ENCODE results near the gene SMIM17. TPM values are rescaled to one million over a fixed set of nuclear protein-coding genes. Genes with fewer than 3 reads are reported as not detected.

Gene SMIM17
- polyA plus RNA-seq, 3 donors: not detected

- peak overlapping the region in 1 of 7 donors; percentile 63 for H3K27ac Mint-ChIP-seq
- no peak overlapping the region for H3K9ac ChIP-seq (ENCODE audit: insufficient read depth, low read length, poor library complexity, severe bottlenecking)
- H3K4me2 ChIP-seq (replicated peaks; ENCODE audit: extremely low read depth, low read length, poor library complexity, severe bottlenecking): no peak overlapping the region
- H3K27me3 Mint-ChIP-seq (ENCODE audit: low read depth in 3 of 3): peaks cover under 1 to 3% (median 2%) of the 10 kb centered on the region in 3 donors
- no peak for TF ChIP-seq CTCF (IDR thresholded peaks at IDR 0.05)
- peaks cover 70 to 77% of the 10 kb centered on the region in 2 donors for H3K9me3 ChIP-seq (replicated peaks in 1 of 2; ENCODE audit: control insufficient read depth in 1 of 2, insufficient read depth in 1 of 2, low read length in 2 of 2)
- H3K27ac ChIP-seq (ENCODE audit: low read depth in 1 of 2, low read length in 2 of 2): no peak overlapping the region
- no peak overlapping the region for H3K4me3 ChIP-seq (replicated peaks in 1 of 3; ENCODE audit: low read depth in 2 of 3, low read length in 3 of 3)
- H3K9me3 Mint-ChIP-seq: peaks cover 31 to 74% (median 60%) of the 10 kb centered on the region in 7 donors
- H3K4me1 Mint-ChIP-seq: no peaks in the 10 kb centered on the region
- no peaks in the 10 kb centered on the region for H4K20me1 ChIP-seq (ENCODE audit: insufficient read depth, low read length)
- intact Hi-C loops (cut with micrococcal nuclease): no loop called here
- no peak overlapping the region for H2AFZ ChIP-seq (ENCODE audit: insufficient read depth, low read depth, low read length, poor library complexity, severe bottlenecking)
- no peak overlapping the region for H3K4me3 Mint-ChIP-seq
- peaks cover 0 to 4% of the 10 kb centered on the region in 2 donors for H3K27me3 ChIP-seq (ENCODE audit: control insufficient read depth in 2 of 2, insufficient read depth in 2 of 2, low read length in 2 of 2)
- no peak for DNase-seq
- 15% methylated on average over 20 of the region's 21 CpGs for WGBS (ENCODE audit: insufficient coverage)
- no peaks in the 10 kb centered on the region for H3K36me3 Mint-ChIP-seq
- H3K36me3 ChIP-seq (replicated peaks in 1 of 2; ENCODE audit: control insufficient read depth in 1 of 2, insufficient read depth in 2 of 2, low read length in 2 of 2): no peaks in the 10 kb centered on the region
- no peaks in the 10 kb centered on the region for H3K4me1 ChIP-seq (ENCODE audit: control insufficient read depth in 1 of 2, insufficient read depth in 2 of 2, low read length in 2 of 2)
- no peaks in the 10 kb centered on the region for H3K79me2 ChIP-seq (ENCODE audit: insufficient read depth, low read length)
Measured at GRCh38 chr19:56637976-56638555, 4.9 kb upstream of the SMIM17 start.

- no peaks in the 10 kb centered on the region for H4K20me1 ChIP-seq (ENCODE audit: insufficient read depth, low read length)
- Mint-ChIP-seq H3K9me3 (peaks cover 34 to 74% (median 63%) of the 10 kb centered on the region in 7 donors), H3K4me3 (no peak overlapping the region), H3K27me3 (ENCODE audit: low read depth in 3 of 3) (peaks cover 5 to 12% (median 9%) of the 10 kb centered on the region in 3 donors), H3K4me1 (no peaks in the 10 kb centered on the region), H3K27ac (no peak overlapping the region), H3K36me3 (no peaks in the 10 kb centered on the region)
- H3K79me2 ChIP-seq (ENCODE audit: insufficient read depth, low read length): no peaks in the 10 kb centered on the region
- H3K4me2 ChIP-seq (replicated peaks; ENCODE audit: extremely low read depth, low read length, poor library complexity, severe bottlenecking): no peak overlapping the region
- no peak overlapping the region for H3K27ac ChIP-seq (ENCODE audit: low read depth in 1 of 2, low read length in 2 of 2)
- intact Hi-C loops (cut with micrococcal nuclease): no loop called here
- DNase-seq: no peak
- no peak for TF ChIP-seq CTCF (IDR thresholded peaks at IDR 0.05)
- 33% methylated on average over 5 of the region's 7 CpGs for WGBS (ENCODE audit: insufficient coverage)
- peaks cover 0 to 10% of the 10 kb centered on the region in 2 donors for H3K27me3 ChIP-seq (ENCODE audit: control insufficient read depth in 2 of 2, insufficient read depth in 2 of 2, low read length in 2 of 2)
- H3K4me1 ChIP-seq (ENCODE audit: control insufficient read depth in 1 of 2, insufficient read depth in 2 of 2, low read length in 2 of 2): no peaks in the 10 kb centered on the region
- H3K9me3 ChIP-seq (replicated peaks in 1 of 2; ENCODE audit: control insufficient read depth in 1 of 2, insufficient read depth in 1 of 2, low read length in 2 of 2): peaks cover 74 to 77% of the 10 kb centered on the region in 2 donors
- H3K4me3 ChIP-seq (replicated peaks in 1 of 3; ENCODE audit: low read depth in 2 of 3, low read length in 3 of 3): no peak overlapping the region
- H3K36me3 ChIP-seq (replicated peaks in 1 of 2; ENCODE audit: control insufficient read depth in 1 of 2, insufficient read depth in 2 of 2, low read length in 2 of 2): no peaks in the 10 kb centered on the region
- no peak overlapping the region for H2AFZ ChIP-seq (ENCODE audit: insufficient read depth, low read depth, low read length, poor library complexity, severe bottlenecking)
- H3K9ac ChIP-seq (ENCODE audit: insufficient read depth, low read length, poor library complexity, severe bottlenecking): no peak overlapping the region
Measured at GRCh38 chr19:56639217-56639616, 3.7 kb upstream of the SMIM17 start.

All from CD14-positive monocyte (primary cell).